ENCODE measurements around the gene BTF3.

BTF3 gene

GRCh38 chr5:73525606-73526203 lies 27.5 kb downstream of the BTF3 start:
- DNase-seq = no peak

- DNase-seq = no peak
Measured at GRCh38 chr5:73528248-73528647, 30.0 kb downstream of the BTF3 start.

- DNase-seq = no peak
Measured at GRCh38 chr5:73529081-73529480, 30.8 kb downstream of the BTF3 start.

GRCh38 chr5:73531356-73531755 lies 33.1 kb downstream of the BTF3 start:
- no peak for DNase-seq

GRCh38 chr5:73532195-73532594 lies 34.0 kb downstream of the BTF3 start:
- DNase-seq = no peak

- DNase-seq = no peak
Measured at GRCh38 chr5:73534011-73534644, 35.9 kb downstream of the BTF3 start.

- DNase-seq = no peak
Measured at GRCh38 chr5:73534971-73535370, 36.7 kb downstream of the BTF3 start.

- no peak for DNase-seq
Measured at GRCh38 chr5:73539730-73540129, 41.5 kb downstream of the BTF3 start.

GRCh38 chr5:73540192-73540591 lies 42.0 kb downstream of the BTF3 start:
- DNase-seq = no peak

- DNase-seq = no peak
Measured at GRCh38 chr5:73542020-73542419, 43.8 kb downstream of the BTF3 start.

GRCh38 chr5:73544429-73545402 lies 46.5 kb downstream of the BTF3 start:
- no peak for DNase-seq

- no peak for DNase-seq
Measured at GRCh38 chr5:73545403-73545779, 47.1 kb downstream of the BTF3 start.

GRCh38 chr5:73550016-73550415 lies 51.8 kb downstream of the BTF3 start:
- DNase-seq = no peak

GRCh38 chr5:73552642-73553041 lies 54.4 kb downstream of the BTF3 start:
- DNase-seq = no peak

Data from stimulated activated CD4-positive, alpha-beta T cell treated with anti-CD3 and anti-CD28 coated beads, Interleukin-4, amount 100 ng/mL, for 1 hour (primary cell).